ENCODE data around the gene ADARB2.

Gene ADARB2

DNA sequence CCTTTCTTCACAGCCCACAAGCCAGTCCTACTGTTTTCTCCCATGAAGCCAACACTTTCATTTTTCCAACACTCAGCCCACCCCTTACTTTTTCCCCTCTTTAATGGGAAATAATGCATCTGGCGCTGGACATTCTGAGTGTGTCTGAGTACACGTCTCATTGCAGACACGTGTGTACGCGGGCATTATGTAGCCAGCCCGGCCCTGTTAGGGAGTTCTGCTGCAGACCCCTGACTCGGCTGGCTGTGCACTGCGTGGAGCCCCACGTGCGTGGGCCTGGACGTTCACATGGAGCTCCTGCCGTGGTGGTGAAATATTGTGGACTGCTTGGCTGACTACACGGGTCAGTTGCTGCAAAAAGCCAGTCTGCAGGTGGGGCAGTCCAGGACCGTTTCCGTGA lies 233.0 kb downstream of the ADARB2 start:
- no peak for TF ChIP-seq TEAD4 (IDR thresholded peaks at IDR 0.05)
- no peak for TF ChIP-seq RAD21 (IDR thresholded peaks at IDR 0.05; ENCODE audit: low read depth)
- TF ChIP-seq USF1 (IDR thresholded peaks at IDR 0.05): no peak
- TF ChIP-seq ZBTB7A (IDR thresholded peaks at IDR 0.05; ENCODE audit: low read depth): no peak
- TF ChIP-seq NFIC (IDR thresholded peaks at IDR 0.05): no peak
- no peak for TF ChIP-seq EP300 (IDR thresholded peaks at IDR 0.05; ENCODE audit: borderline replicate concordance)
- TF ChIP-seq EGR1 (IDR thresholded peaks at IDR 0.05): no peak
- no peak for TF ChIP-seq TCF12 (IDR thresholded peaks at IDR 0.05; ENCODE audit: low read depth)
- TF ChIP-seq, protein P1, sequence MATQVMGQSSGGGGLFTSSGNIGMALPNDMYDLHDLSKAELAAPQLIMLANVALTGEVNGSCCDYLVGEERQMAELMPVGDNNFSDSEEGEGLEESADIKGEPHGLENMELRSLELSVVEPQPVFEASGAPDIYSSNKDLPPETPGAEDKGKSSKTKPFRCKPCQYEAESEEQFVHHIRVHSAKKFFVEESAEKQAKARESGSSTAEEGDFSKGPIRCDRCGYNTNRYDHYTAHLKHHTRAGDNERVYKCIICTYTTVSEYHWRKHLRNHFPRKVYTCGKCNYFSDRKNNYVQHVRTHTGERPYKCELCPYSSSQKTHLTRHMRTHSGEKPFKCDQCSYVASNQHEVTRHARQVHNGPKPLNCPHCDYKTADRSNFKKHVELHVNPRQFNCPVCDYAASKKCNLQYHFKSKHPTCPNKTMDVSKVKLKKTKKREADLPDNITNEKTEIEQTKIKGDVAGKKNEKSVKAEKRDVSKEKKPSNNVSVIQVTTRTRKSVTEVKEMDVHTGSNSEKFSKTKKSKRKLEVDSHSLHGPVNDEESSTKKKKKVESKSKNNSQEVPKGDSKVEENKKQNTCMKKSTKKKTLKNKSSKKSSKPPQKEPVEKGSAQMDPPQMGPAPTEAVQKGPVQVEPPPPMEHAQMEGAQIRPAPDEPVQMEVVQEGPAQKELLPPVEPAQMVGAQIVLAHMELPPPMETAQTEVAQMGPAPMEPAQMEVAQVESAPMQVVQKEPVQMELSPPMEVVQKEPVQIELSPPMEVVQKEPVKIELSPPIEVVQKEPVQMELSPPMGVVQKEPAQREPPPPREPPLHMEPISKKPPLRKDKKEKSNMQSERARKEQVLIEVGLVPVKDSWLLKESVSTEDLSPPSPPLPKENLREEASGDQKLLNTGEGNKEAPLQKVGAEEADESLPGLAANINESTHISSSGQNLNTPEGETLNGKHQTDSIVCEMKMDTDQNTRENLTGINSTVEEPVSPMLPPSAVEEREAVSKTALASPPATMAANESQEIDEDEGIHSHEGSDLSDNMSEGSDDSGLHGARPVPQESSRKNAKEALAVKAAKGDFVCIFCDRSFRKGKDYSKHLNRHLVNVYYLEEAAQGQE (IDR thresholded peaks at IDR 0.05; ENCODE audit: low read depth): no peak

DNA sequence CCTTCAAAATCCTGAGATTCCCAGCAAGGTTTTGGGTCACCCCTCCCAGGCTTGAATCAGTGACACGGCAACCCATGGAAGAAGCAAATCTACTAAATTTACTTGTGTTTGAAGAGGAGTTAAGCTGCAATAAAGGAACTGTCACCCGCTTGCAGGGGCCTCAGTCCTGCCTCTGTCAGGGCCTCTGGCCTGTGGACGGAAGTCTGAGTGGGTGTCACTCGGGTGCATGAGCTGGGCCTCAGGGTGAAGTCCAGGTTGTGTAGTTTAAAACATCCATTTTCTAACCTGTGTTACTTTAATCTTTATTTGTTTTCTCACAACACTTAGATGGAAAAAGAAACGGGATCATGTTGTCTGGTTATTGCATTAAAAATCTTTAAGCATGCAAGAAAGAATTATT lies 234.9 kb downstream of the ADARB2 start:
- TF ChIP-seq TEAD4 (IDR thresholded peaks at IDR 0.05) (no peak), CREB1 (IDR thresholded peaks at IDR 0.05; ENCODE audit: low read depth) (no peak), FOXM1 (IDR thresholded peaks at IDR 0.05; ENCODE audit: borderline replicate concordance, low read depth) (no peak), CEBPB (IDR thresholded peaks at IDR 0.05) (no peak), EGR1 (IDR thresholded peaks at IDR 0.05) (no peak), YY1 (IDR thresholded peaks at IDR 0.05; ENCODE audit: low read depth) (no peak), USF1 (IDR thresholded peaks at IDR 0.05) (no peak), TAF1 (IDR thresholded peaks at IDR 0.05; ENCODE audit: low read depth) (no peak), MAX (IDR thresholded peaks at IDR 0.05) (no peak), RAD21 (IDR thresholded peaks at IDR 0.05; ENCODE audit: low read depth) (no peak), EP300 (IDR thresholded peaks at IDR 0.05; ENCODE audit: borderline replicate concordance) (no peak), TCF12 (IDR thresholded peaks at IDR 0.05; ENCODE audit: low read depth) (no peak), NFIC (IDR thresholded peaks at IDR 0.05) (no peak), ZBTB7A (IDR thresholded peaks at IDR 0.05; ENCODE audit: low read depth) (no peak)
- TF ChIP-seq, protein P1 (IDR thresholded peaks at IDR 0.05; ENCODE audit: low read depth): no peak

DNA sequence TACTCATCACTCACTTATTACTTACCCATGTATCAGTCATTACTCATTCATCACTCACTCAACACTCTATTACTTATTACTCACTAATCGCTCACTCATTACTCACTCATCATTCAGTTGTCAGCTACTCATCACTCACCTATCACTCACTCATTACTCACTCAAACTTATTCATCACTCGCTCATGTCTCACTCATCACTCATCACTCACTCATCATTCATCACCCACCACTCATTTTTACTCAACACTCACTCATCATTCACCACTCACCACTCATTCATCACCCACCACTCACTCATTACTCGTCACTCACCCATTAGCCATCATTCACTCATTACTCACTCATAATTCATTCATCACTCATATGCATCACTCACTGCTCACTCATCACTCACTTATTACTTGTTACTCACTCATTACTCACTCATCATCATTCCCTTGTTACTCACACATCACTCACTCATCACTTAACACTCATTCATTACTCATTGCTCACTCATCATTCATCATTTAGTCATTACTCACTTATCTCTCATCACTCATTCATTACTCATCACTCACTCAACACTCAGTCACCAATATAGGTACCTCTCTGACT lies 237.9 kb downstream of the ADARB2 start:
- no peak for TF ChIP-seq CEBPB (IDR thresholded peaks at IDR 0.05)

DNA sequence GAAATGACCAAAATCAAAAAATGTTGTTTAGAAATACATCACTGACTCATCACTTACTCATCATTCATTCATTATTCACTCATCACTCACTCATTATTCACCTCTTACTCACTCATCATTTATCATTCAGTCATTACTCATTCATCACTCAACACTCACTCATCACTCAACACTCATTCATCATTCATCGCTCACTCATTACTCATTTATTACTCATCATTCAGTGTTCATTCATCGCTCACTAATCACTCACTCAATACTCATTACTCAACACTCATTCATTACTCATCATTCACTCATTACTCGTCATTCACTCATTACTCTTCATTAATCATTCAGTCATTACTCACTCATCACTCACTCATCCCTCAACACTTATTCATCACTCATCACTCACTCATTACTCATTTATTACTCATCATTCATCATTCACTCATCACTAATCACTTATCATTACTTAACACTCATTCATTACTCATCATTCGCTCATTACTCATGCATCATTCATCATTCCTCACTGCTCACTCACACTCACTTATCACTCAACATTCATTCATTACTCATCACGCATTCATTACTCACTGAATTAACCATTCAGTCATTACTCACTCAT lies 238.5 kb downstream of the ADARB2 start:
- no peak for TF ChIP-seq CEBPB (IDR thresholded peaks at IDR 0.05)
- no peak for TF ChIP-seq TAF1 (IDR thresholded peaks at IDR 0.05; ENCODE audit: low read depth)
- no peak for TF ChIP-seq TEAD4 (IDR thresholded peaks at IDR 0.05)
- no peak for TF ChIP-seq RAD21 (IDR thresholded peaks at IDR 0.05; ENCODE audit: low read depth)
- TF ChIP-seq FOXM1 (IDR thresholded peaks at IDR 0.05; ENCODE audit: borderline replicate concordance, low read depth): no peak
- TF ChIP-seq CREB1 (IDR thresholded peaks at IDR 0.05; ENCODE audit: low read depth): no peak
- TF ChIP-seq ZBTB7A (IDR thresholded peaks at IDR 0.05; ENCODE audit: low read depth): no peak

DNA sequence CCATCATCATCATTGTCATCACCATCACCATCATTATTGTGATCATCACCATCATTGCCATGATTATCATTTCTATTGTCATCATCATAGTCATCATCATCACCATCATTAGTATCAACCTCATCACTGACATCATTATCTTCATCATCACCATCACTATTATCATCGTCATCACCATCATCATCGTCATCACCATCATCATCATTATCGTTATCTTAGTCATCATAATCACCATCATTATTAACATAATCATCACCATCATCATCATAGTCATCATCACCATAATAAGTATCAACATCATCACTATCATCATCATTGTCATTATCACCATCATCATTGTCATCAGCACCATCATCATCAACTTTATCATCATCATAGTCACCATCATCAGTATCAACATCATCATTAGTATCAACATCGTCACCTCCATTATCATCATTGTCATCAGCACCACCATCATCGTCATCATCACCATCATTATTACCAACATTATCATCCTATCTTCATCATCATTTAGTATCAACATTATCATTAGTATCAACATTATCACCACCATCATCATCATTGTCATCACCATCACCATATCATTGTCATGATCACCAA lies 241.3 kb downstream of the ADARB2 start:
- no peak for TF ChIP-seq EGR1 (IDR thresholded peaks at IDR 0.05)
- TF ChIP-seq YY1 (IDR thresholded peaks at IDR 0.05; ENCODE audit: low read depth): no peak
- no peak for TF ChIP-seq TCF12 (IDR thresholded peaks at IDR 0.05; ENCODE audit: low read depth)
- no peak for TF ChIP-seq CREB1 (IDR thresholded peaks at IDR 0.05; ENCODE audit: low read depth)
- TF ChIP-seq CEBPB (IDR thresholded peaks at IDR 0.05): no peak
- no peak for TF ChIP-seq EP300 (IDR thresholded peaks at IDR 0.05; ENCODE audit: borderline replicate concordance)
- no peak for TF ChIP-seq ZBTB7A (IDR thresholded peaks at IDR 0.05; ENCODE audit: low read depth)

DNA sequence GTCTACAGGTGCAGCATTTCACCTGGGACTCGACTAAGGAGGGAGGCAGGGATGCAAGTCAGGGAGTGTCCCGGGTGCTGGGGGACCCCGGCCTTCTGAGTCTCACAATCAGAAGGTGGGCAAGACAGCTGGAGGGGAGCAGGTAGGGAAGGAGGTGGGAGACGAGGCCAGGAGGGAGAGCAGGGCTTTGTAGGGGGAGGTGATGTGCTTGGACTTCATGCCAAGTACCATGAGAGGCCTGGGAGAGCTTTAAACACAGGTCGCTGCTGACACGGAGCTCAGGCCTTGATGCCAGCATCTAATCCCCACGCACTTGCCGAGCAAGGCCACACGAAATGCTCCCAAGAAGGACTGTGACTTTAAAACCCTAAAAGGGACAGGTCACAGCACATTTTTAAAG lies 244.7 kb downstream of the ADARB2 start:
- no peak for TF ChIP-seq EGR1 (IDR thresholded peaks at IDR 0.05)

Measured in Ishikawa (cell line).